Neural progenitor cell (in vitro differentiated cells): ENCODE measurements around the gene DELE1. TPM values are rescaled to one million over a fixed set of nuclear protein-coding genes. Genes with fewer than 3 reads are reported as not detected.
A peak's percentile ranks its signal among the peaks of the same experiment; 100 is the strongest.

ENCODE experiments used
- DNase-seq: peaks from one replicate; pipeline ENCODE4 v3.0.0-alpha.2; 2016; ENCODE audit warnings: low spot score
- H2AFZ ChIP-seq: fragments of 200-600 bp; sonication (generic); replicated peaks from 2 replicates; pipeline ENCODE4 v1.6.1; 2016; ENCODE audit warnings: antibody characterized with exemption
- H3F3A ChIP-seq: fragments of 200-600 bp; sonication (generic); 2 replicates; pipeline ENCODE4 v1.6.1; 2016; ENCODE audit warnings: antibody characterized with exemption, low read depth
- H3K27ac ChIP-seq: fragments of 200-600 bp; sonication (generic); 2 replicates; pipeline ENCODE4 v1.5.1; 2016; ENCODE audit warnings: mild to moderate bottlenecking
- H3K27me3 ChIP-seq: fragments of 200-600 bp; sonication (generic); 2 replicates; pipeline ENCODE4 v1.6.1; 2016; ENCODE audit warnings: mild to moderate bottlenecking, moderate library complexity
- H3K36me3 ChIP-seq: fragments of 200-600 bp; sonication (generic); 2 replicates; pipeline ENCODE4 v1.5.1; 2016
- H3K4me1 ChIP-seq: fragments of 200-600 bp; sonication (generic); 2 replicates; pipeline ENCODE4 v1.6.1; 2016; ENCODE audit warnings: mixed run types
- H3K4me2 ChIP-seq: fragments of 200-600 bp; sonication (generic); 2 replicates; pipeline ENCODE4 v1.6.1; 2016
- H3K4me3 ChIP-seq: fragments of 200-600 bp; sonication (generic); 2 replicates; pipeline ENCODE4 v1.5.1; 2016
- H3K79me2 ChIP-seq: fragments of 200-600 bp; sonication (generic); 2 replicates; pipeline ENCODE4 v1.6.1; 2016; ENCODE audit warnings: low read depth
- H3K9ac ChIP-seq: fragments of 200-600 bp; sonication (generic); 2 replicates; pipeline ENCODE4 v1.6.1; 2016
- H3K9me3 ChIP-seq: fragments of 200-600 bp; sonication (generic); 2 replicates; pipeline ENCODE4 v1.5.1; 2016; ENCODE audit warnings: low read depth
- H4K20me1 ChIP-seq: fragments of 200-600 bp; sonication (generic); 2 replicates; pipeline ENCODE4 v1.6.1; 2016; ENCODE audit warnings: low read depth
- H3K27ac Mint-ChIP-seq: 3 replicates; pipeline ENCODE4 v1.8.0; 2021; ENCODE audit warnings: mixed read lengths
- H3K27me3 Mint-ChIP-seq: 2 replicates; pipeline ENCODE4 v1.8.0; 2022; ENCODE audit warnings: low read depth, mild to moderate bottlenecking, inconsistent platforms, moderate library complexity, mixed read lengths; ENCODE audit not compliant: insufficient read depth
- H3K36me3 Mint-ChIP-seq: 3 replicates; pipeline ENCODE4 v1.8.0; 2021; ENCODE audit warnings: mixed read lengths
- H3K4me1 Mint-ChIP-seq: 3 replicates; pipeline ENCODE4 v1.8.0; 2021; ENCODE audit warnings: mixed read lengths
- H3K4me3 Mint-ChIP-seq: 3 replicates; pipeline ENCODE4 v1.8.0; 2021; ENCODE audit warnings: mild to moderate bottlenecking, moderate library complexity, mixed read lengths
- H3K9me3 Mint-ChIP-seq: 3 replicates; pipeline ENCODE4 v1.8.0; 2020; ENCODE audit warnings: mixed read lengths
- CTCF ChIP-seq: fragments of 200-600 bp; sonication (generic); IDR thresholded peaks from 2 replicates; pipeline ENCODE4 v1.5.1; 2017; ENCODE audit warnings: antibody characterized with exemption, mild to moderate bottlenecking
- EZH2 ChIP-seq: fragments of 200-600 bp; sonication (generic); IDR thresholded peaks from 2 replicates; pipeline ENCODE4 v1.6.1; 2017; ENCODE audit warnings: antibody characterized with exemption, mild to moderate bottlenecking, moderate library complexity
- EZH2phosphoT487 ChIP-seq: fragments of 200-600 bp; sonication (generic); IDR thresholded peaks from 2 replicates; pipeline ENCODE4 v1.6.1; 2017; ENCODE audit warnings: antibody characterized with exemption
- total RNA-seq: library from RNA; depleted of rRNA; stranded (reverse); fragments of >200 nt; gene quantifications from 2 replicates; pipeline ENCODE4 v1.2.3, GENCODE V29; 2015; ENCODE audit warnings: low replicate concordance

Gene DELE1
- total RNA-seq, 1 donor from 2014 or later: 47.7 TPM

DNA sequence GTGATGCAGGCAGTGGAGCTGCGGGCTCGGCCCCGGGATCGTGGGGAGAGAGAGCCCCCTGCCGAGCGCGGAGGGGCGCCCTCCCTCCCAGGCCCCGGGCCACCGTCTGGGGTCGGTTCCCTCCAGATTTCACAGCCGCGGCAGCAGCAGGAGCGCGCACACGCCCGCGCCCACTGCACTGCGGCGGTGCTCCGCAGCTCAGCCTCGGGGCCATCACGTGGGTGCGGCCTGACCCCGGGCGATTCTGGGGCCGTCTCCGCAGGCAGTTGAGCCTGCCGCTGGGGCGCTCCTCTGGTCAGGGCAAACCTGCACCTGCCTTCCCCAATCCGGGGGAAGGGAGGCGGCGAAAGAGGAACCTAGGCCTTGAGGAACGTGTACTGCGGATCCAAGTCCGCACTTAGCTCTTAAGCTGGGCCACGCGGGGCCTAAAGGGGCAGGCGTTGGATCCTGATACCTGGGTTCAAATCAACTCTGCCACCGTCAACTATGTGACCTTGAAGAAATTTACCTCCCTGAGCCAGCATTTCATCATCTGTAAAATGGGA lies 9.4 kb upstream of the DELE1 start:
- DNase-seq: peak; percentile 78
- Histone ChIP-seq H2AFZ (peak overlapping the region; percentile 90), H3K27ac (no peak overlapping the region), H4K20me1 (no peaks in the 10 kb centered on the region), H3K4me3 (peak overlapping the region; percentile 46), H3K27me3 (peaks cover 36% of the 10 kb centered on the region), H3K9me3 (no peaks in the 10 kb centered on the region), H3K36me3 (no peaks in the 10 kb centered on the region), H3K4me2 (peak overlapping the region; percentile 81), H3K4me1 (peaks cover 14% of the 10 kb centered on the region), H3F3A (peaks cover 23% of the 10 kb centered on the region), H3K79me2 (no peaks in the 10 kb centered on the region), H3K9ac (no peak overlapping the region)
- no peak for TF ChIP-seq EZH2phosphoT487
- TF ChIP-seq EZH2: peak; percentile 25
- peak; percentile 37 for TF ChIP-seq CTCF
- H3K27ac Mint-ChIP-seq: no peak overlapping the region
- H3K36me3 Mint-ChIP-seq: no peaks in the 10 kb centered on the region
- peaks cover 23% of the 10 kb centered on the region for H3K4me1 Mint-ChIP-seq
- no peak overlapping the region for H3K4me3 Mint-ChIP-seq
- H3K27me3 Mint-ChIP-seq: peaks cover 10% of the 10 kb centered on the region
- H3K9me3 Mint-ChIP-seq: no peaks in the 10 kb centered on the region

GRCh38 chr5:141914797-141915196 lies 8.9 kb upstream of the DELE1 start:
- peak overlapping the region; percentile 69 for H3K4me3 Mint-ChIP-seq
- H3K4me2 ChIP-seq: no peak overlapping the region
- peaks cover 14% of the 10 kb centered on the region for H3K4me1 ChIP-seq
- no peak for DNase-seq
- H3K27ac Mint-ChIP-seq: no peak overlapping the region
- H3K9me3 ChIP-seq: no peaks in the 10 kb centered on the region
- H3F3A ChIP-seq: peaks cover 23% of the 10 kb centered on the region
- no peaks in the 10 kb centered on the region for H3K9me3 Mint-ChIP-seq
- H3K9ac ChIP-seq: no peak overlapping the region
- no peak overlapping the region for H3K27ac ChIP-seq
- peaks cover 36% of the 10 kb centered on the region for H3K27me3 ChIP-seq
- H3K27me3 Mint-ChIP-seq: peaks cover 10% of the 10 kb centered on the region
- H3K36me3 Mint-ChIP-seq: no peaks in the 10 kb centered on the region
- H3K4me3 ChIP-seq: no peak overlapping the region
- no peaks in the 10 kb centered on the region for H4K20me1 ChIP-seq
- no peaks in the 10 kb centered on the region for H3K79me2 ChIP-seq
- H3K4me1 Mint-ChIP-seq: peaks cover 23% of the 10 kb centered on the region
- H2AFZ ChIP-seq: no peak overlapping the region
- no peaks in the 10 kb centered on the region for H3K36me3 ChIP-seq
- TF ChIP-seq CTCF (no peak), EZH2 (no peak), EZH2phosphoT487 (no peak)

- TF ChIP-seq EZH2phosphoT487 (no peak), CTCF (no peak), EZH2 (no peak)
- Histone ChIP-seq H3K27me3 (peaks cover 36% of the 10 kb centered on the region), H3K4me1 (peaks cover 14% of the 10 kb centered on the region), H3K4me3 (no peak overlapping the region), H3K9ac (no peak overlapping the region), H3K79me2 (no peaks in the 10 kb centered on the region), H3K27ac (no peak overlapping the region), H4K20me1 (no peaks in the 10 kb centered on the region), H3F3A (peaks cover 23% of the 10 kb centered on the region), H3K9me3 (no peaks in the 10 kb centered on the region), H2AFZ (peak overlapping the region; percentile 5), H3K4me2 (peak overlapping the region; percentile 49), H3K36me3 (no peaks in the 10 kb centered on the region)
- DNase-seq: peak; percentile 59
- H3K4me1 Mint-ChIP-seq: peaks cover 23% of the 10 kb centered on the region
- no peaks in the 10 kb centered on the region for H3K36me3 Mint-ChIP-seq
- H3K27ac Mint-ChIP-seq: no peak overlapping the region
- no peak overlapping the region for H3K4me3 Mint-ChIP-seq
- H3K27me3 Mint-ChIP-seq: peaks cover 10% of the 10 kb centered on the region
- no peaks in the 10 kb centered on the region for H3K9me3 Mint-ChIP-seq
Observed at GRCh38 chr5:141915881-141916336, 7.8 kb upstream of the DELE1 start.
